Endodermal cell (in vitro differentiated cells): ENCODE measurements around the gene ATP8B4. TPM values are rescaled to one million over a fixed set of nuclear protein-coding genes. Genes with fewer than 3 reads are reported as not detected.

Source experiments
- DNase-seq: peaks from one replicate; pipeline ENCODE4 v3.0.0-alpha.2; 2017
- H3K27ac ChIP-seq: 2 replicates; pipeline ENCODE4 v1.5.1; 2013; ENCODE audit warnings: mild to moderate bottlenecking, low read depth, low read length, moderate library complexity
- H3K27me3 ChIP-seq: 2 replicates; pipeline ENCODE4 v1.6.1; 2013; ENCODE audit warnings: mild to moderate bottlenecking, low read length, moderate library complexity; ENCODE audit not compliant: insufficient read depth, control insufficient read depth, poor library complexity, severe bottlenecking
- H3K36me3 ChIP-seq: 2 replicates; pipeline ENCODE4 v1.7.0; 2013; ENCODE audit warnings: mild to moderate bottlenecking, low read length, moderate library complexity; ENCODE audit not compliant: control insufficient read depth, insufficient read depth
- H3K4me1 ChIP-seq: one replicate; pipeline ENCODE4 v1.7.0; 2013; ENCODE audit warnings: low read length; ENCODE audit not compliant: control insufficient read depth, insufficient read depth
- H3K4me3 ChIP-seq: 2 replicates; pipeline ENCODE4 v1.5.1; 2013; ENCODE audit warnings: mild to moderate bottlenecking, low read length, moderate library complexity
- H3K9ac ChIP-seq: 2 replicates; pipeline ENCODE4 v1.6.1; 2013; ENCODE audit warnings: mild to moderate bottlenecking, low read length, moderate library complexity; ENCODE audit not compliant: poor library complexity, severe bottlenecking; ENCODE audit errors: extremely low read depth
- H3K9me3 ChIP-seq: 2 replicates; pipeline ENCODE4 v1.6.1; 2013; ENCODE audit warnings: mild to moderate bottlenecking, low read length, moderate library complexity; ENCODE audit not compliant: control insufficient read depth
- H3K27ac Mint-ChIP-seq: 2 replicates; pipeline ENCODE4 v1.8.0; 2020; ENCODE audit warnings: mixed read lengths
- H3K27me3 Mint-ChIP-seq: 2 replicates; pipeline ENCODE4 v1.8.0; 2021; ENCODE audit warnings: mild to moderate bottlenecking, mixed read lengths; ENCODE audit not compliant: insufficient read depth
- H3K36me3 Mint-ChIP-seq: 2 replicates; pipeline ENCODE4 v1.8.0; 2020; ENCODE audit warnings: low read depth, mixed read lengths
- H3K4me1 Mint-ChIP-seq: 2 replicates; pipeline ENCODE4 v1.8.0; 2020; ENCODE audit warnings: mixed read lengths
- H3K4me3 Mint-ChIP-seq: 2 replicates; pipeline ENCODE4 v1.8.0; 2020; ENCODE audit warnings: mild to moderate bottlenecking, moderate library complexity, mixed read lengths
- H3K9me3 Mint-ChIP-seq: 2 replicates; pipeline ENCODE4 v1.8.0; 2020; ENCODE audit warnings: mild to moderate bottlenecking, mixed read lengths
- CTCF ChIP-seq: fragments of 200-600 bp; sonication (generic); conservative IDR thresholded peaks from 2 replicates; pipeline ENCODE4 v1.5.0; 2021; ENCODE audit warnings: antibody characterized with exemption, mild to moderate bottlenecking
- WGBS, 2 experiments: methylation state at CpG; one replicate each; pipeline versions ENCODE4 v1.1.5 to v1.1.7; 2013; ENCODE audit warnings: missing lambda C conversion rate in 2 of 2, mixed read lengths in 1 of 2; ENCODE audit not compliant: insufficient coverage in 1 of 2, insufficient read length in 1 of 2; 5-methylcytosine and 5-hydroxymethylcytosine counted together
- total RNA-seq, 2 donors: library from RNA; stranded (reverse); fragmentation: NEBNext Ultra II Directional in 1 of 2; extraction: Animal tissue kit (Norgen Biotek cat#: 25700) in 1 of 2; gene quantifications; 2 replicates in 1 of 2; 3 replicates in 1 of 2; pipeline ENCODE4 v1.2.1, GENCODE V29; 2021

The ATP8B4 gene
- total RNA-seq, 2 donors from 2014 or later = 0.64 to 0.95 TPM

GRCh38 chr15:50064673-50065072 is 54.4 kb downstream of the ATP8B4 start:
- H3K9me3 ChIP-seq = no peaks in the 10 kb centered on the region
- Mint-ChIP-seq H3K4me3 (no peak overlapping the region), H3K4me1 (peaks cover 15% of the 10 kb centered on the region), H3K9me3 (no peaks in the 10 kb centered on the region), H3K27ac (no peak overlapping the region), H3K36me3 (no peaks in the 10 kb centered on the region), H3K27me3 (no peaks in the 10 kb centered on the region)
- no peaks in the 10 kb centered on the region for H3K4me1 ChIP-seq
- H3K36me3 ChIP-seq = no peaks in the 10 kb centered on the region
- no peak for TF ChIP-seq CTCF
- H3K27ac ChIP-seq = no peak overlapping the region
- H3K4me3 ChIP-seq = no peak overlapping the region
- DNase-seq = no peak
- 80 to 83% methylated on average over 1 to 4 of the region's 4 CpGs for WGBS, 2 experiments
- H3K9ac ChIP-seq = no peak overlapping the region
- no peaks in the 10 kb centered on the region for H3K27me3 ChIP-seq

GRCh38 chr15:50063226-50063625 is 55.8 kb downstream of the ATP8B4 start:
- no peaks in the 10 kb centered on the region for H3K27me3 Mint-ChIP-seq
- H3K36me3 Mint-ChIP-seq = no peaks in the 10 kb centered on the region
- WGBS, 2 experiments = 100% methylated on average over 1 of the region's 2 CpGs; no CpG with 5 or more reads in 1 of the 2 experiments
- Histone ChIP-seq H3K27ac (no peak overlapping the region), H3K9me3 (no peaks in the 10 kb centered on the region), H3K4me3 (no peak overlapping the region), H3K4me1 (peaks cover 4% of the 10 kb centered on the region), H3K27me3 (no peaks in the 10 kb centered on the region), H3K9ac (no peak overlapping the region), H3K36me3 (no peaks in the 10 kb centered on the region)
- no peak overlapping the region for H3K27ac Mint-ChIP-seq
- H3K9me3 Mint-ChIP-seq = no peaks in the 10 kb centered on the region
- no peak for DNase-seq
- H3K4me1 Mint-ChIP-seq = peaks cover 29% of the 10 kb centered on the region
- H3K4me3 Mint-ChIP-seq = no peak overlapping the region
- no peak for TF ChIP-seq CTCF

- no peak for TF ChIP-seq CTCF
- H3K9me3 ChIP-seq = no peaks in the 10 kb centered on the region
- H3K4me3 ChIP-seq = no peak overlapping the region
- Mint-ChIP-seq H3K4me1 (peaks cover 36% of the 10 kb centered on the region), H3K9me3 (no peaks in the 10 kb centered on the region), H3K27ac (no peak overlapping the region), H3K36me3 (no peaks in the 10 kb centered on the region), H3K4me3 (no peak overlapping the region), H3K27me3 (no peaks in the 10 kb centered on the region)
- no peak for DNase-seq
- no peak overlapping the region for H3K9ac ChIP-seq
- peaks cover 4% of the 10 kb centered on the region for H3K4me1 ChIP-seq
- no peaks in the 10 kb centered on the region for H3K27me3 ChIP-seq
- no peaks in the 10 kb centered on the region for H3K36me3 ChIP-seq
- no peak overlapping the region for H3K27ac ChIP-seq
Observed at GRCh38 chr15:50061503-50061902, 57.5 kb downstream of the ATP8B4 start.
